Measurements from ENCODE around the gene SCIN.
A peak's percentile ranks its signal among the peaks of the same experiment; 100 is the strongest.

The SCIN gene

DNA sequence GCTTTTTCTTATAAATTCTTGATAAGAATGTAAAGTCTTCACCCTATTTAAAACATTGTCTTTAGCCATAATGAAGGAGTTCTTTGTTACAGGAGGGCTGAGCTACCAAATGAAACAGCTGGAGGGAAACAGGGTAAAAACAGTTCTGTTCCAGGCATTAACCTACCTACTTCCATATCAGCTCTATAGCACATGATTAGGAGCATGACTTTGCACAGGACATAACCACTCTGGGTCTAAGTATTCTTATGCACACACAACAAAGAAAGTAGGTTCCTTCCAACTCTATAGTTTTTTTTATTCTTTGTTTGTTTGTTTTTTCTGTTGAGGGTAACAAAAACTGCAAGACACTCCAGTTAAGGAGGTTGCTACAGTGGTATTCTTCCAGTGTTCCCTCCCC, 52.7 kb downstream of the SCIN start:
- no peak overlapping the region for H3K27ac ChIP-seq
- no peaks in the 10 kb centered on the region for H3K27me3 ChIP-seq (replicated peaks)
- no peak for DNase-seq
- no peaks in the 10 kb centered on the region for H3K36me3 ChIP-seq (replicated peaks)
- in situ Hi-C loops (cut with HindIII; ENCODE audit: low pct_ligation_motif_present, low sequenced_read_pairs), result no loop called here
- TF ChIP-seq, protein P1, sequence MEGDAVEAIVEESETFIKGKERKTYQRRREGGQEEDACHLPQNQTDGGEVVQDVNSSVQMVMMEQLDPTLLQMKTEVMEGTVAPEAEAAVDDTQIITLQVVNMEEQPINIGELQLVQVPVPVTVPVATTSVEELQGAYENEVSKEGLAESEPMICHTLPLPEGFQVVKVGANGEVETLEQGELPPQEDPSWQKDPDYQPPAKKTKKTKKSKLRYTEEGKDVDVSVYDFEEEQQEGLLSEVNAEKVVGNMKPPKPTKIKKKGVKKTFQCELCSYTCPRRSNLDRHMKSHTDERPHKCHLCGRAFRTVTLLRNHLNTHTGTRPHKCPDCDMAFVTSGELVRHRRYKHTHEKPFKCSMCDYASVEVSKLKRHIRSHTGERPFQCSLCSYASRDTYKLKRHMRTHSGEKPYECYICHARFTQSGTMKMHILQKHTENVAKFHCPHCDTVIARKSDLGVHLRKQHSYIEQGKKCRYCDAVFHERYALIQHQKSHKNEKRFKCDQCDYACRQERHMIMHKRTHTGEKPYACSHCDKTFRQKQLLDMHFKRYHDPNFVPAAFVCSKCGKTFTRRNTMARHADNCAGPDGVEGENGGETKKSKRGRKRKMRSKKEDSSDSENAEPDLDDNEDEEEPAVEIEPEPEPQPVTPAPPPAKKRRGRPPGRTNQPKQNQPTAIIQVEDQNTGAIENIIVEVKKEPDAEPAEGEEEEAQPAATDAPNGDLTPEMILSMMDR (IDR thresholded peaks at IDR 0.05; ENCODE audit: low read depth, low read length, missing control alignments), result no peak
- no peak overlapping the region for H3K4me3 ChIP-seq (ENCODE audit: low read depth, low read length)

DNA sequence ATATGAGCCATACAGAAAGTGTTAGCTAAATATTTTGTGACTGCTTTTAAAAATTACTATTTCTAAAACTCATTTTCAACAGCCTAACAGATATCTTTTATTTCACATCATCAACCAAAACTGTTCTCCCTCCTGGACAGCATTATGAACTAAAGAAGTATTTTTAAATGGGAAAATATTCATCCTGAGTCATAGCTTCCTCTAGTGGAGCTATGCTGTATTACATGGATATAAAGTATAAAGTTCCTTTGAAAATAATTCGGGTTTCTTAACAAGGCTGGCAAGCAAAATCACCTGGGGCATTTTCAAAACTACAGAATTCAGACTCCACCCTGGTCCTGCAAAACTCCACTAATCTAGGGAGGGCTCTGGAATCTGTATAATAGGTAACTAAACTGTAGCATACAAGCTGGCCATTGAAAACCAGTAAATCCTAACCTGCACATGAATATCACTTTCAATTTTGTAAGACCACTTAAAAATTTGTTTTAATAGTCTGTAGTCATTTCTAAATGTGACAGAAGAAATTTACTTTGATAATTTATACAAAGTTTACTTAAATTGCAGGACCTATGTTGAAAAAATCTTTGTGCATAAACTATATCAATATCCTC, 53.5 kb downstream of the SCIN start:
- no peak for DNase-seq
- Histone ChIP-seq H3K4me3 (ENCODE audit: low read depth, low read length) (no peak overlapping the region), H3K36me3 (replicated peaks) (no peaks in the 10 kb centered on the region), H3K27me3 (replicated peaks) (no peaks in the 10 kb centered on the region), H3K27ac (no peak overlapping the region)
- TF ChIP-seq, protein P1 (IDR thresholded peaks at IDR 0.05; ENCODE audit: low read depth, low read length, missing control alignments), result peak; percentile 64
- in situ Hi-C loops (cut with HindIII; ENCODE audit: low pct_ligation_motif_present, low sequenced_read_pairs), result no loop called here

DNA sequence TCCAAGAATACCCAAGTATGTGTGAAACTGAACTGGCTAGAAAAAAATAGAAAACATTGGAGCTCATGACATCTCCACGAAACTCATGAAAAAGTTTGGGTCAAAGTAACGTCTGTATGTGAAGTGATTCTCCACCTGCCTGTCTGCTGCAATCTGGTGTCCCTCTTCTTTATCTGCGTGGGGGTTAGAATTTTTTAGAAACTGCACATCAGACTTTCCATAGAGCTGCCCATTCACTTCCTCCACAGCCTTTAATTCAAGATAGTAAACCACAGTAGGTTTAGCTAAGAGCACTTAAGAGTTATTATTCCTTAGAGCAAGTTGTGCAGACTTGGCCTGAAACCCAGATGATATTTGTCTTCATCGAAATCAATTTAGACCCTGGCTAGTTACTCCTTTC, 55.3 kb downstream of the SCIN start:
- no peak for DNase-seq
- H3K27ac ChIP-seq, result no peak overlapping the region
- TF ChIP-seq, protein P1 (IDR thresholded peaks at IDR 0.05; ENCODE audit: low read depth, low read length, missing control alignments), result no peak
- in situ Hi-C loops (cut with HindIII; ENCODE audit: low pct_ligation_motif_present, low sequenced_read_pairs), result no loop called here
- no peak overlapping the region for H3K4me3 ChIP-seq (ENCODE audit: low read depth, low read length)
- no peaks in the 10 kb centered on the region for H3K36me3 ChIP-seq (replicated peaks)
- H3K27me3 ChIP-seq (replicated peaks), result no peaks in the 10 kb centered on the region

DNA sequence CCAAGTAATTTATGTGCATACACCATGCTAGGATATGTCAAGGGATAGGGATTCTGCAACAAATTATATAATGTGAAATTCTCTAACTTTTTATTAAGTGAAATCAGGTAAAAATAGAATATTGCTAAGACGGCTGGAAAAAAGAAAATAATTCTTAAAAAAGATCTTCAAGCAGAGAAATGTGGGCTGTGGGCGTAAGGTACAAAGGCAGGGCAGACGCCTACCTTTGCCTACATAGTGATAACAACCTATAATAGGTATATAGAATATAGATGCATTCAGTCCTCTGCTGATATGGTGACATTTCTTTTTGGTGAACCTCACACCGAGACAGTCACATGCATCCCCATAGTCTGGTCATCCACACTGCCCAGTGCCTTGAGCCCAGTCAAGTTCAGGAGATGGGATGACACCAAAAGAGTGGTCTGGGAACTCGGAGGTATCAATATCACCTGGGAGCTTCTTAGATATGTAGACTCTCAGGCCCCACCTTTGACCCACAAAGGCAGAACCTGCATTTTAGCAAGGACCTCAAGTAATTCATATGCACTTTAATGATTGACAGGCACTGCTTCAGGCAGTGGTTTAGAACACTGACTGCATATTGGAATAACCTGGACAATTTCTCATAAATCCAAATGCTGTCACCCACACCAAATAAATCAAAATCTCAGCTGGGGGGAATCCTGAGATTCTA, 59.4 kb downstream of the SCIN start:
- H3K4me3 ChIP-seq (ENCODE audit: low read depth, low read length), result no peak overlapping the region
- in situ Hi-C loops (cut with HindIII; ENCODE audit: low pct_ligation_motif_present, low sequenced_read_pairs), result no loop called here
- no peaks in the 10 kb centered on the region for H3K36me3 ChIP-seq (replicated peaks)
- no peaks in the 10 kb centered on the region for H3K27me3 ChIP-seq (replicated peaks)
- no peak for DNase-seq
- H3K27ac ChIP-seq, result no peak overlapping the region
- TF ChIP-seq, protein P1 (IDR thresholded peaks at IDR 0.05; ENCODE audit: low read depth, low read length, missing control alignments), result no peak

DNA sequence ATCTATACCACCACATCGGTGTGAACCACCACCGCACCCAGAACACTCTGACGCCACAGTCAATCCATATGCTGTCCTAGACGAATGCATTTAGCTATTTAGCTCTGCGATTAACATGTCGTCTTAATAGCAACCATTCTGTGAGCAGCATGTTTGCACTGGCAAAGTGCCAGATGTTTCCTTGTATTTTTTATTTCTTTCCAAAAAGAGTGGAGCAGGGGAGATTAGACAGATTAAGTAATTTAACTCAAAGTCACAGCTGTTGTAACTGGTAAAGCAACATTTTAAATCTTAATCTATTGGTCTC, 59.9 kb downstream of the SCIN start:
- Histone ChIP-seq H3K4me3 (ENCODE audit: low read depth, low read length) (no peak overlapping the region), H3K27me3 (replicated peaks) (no peaks in the 10 kb centered on the region), H3K27ac (no peak overlapping the region), H3K36me3 (replicated peaks) (no peaks in the 10 kb centered on the region)
- in situ Hi-C loops (cut with HindIII; ENCODE audit: low pct_ligation_motif_present, low sequenced_read_pairs), result no loop called here
- TF ChIP-seq, protein P1 (IDR thresholded peaks at IDR 0.05; ENCODE audit: low read depth, low read length, missing control alignments), result no peak
- no peak for DNase-seq

DNA sequence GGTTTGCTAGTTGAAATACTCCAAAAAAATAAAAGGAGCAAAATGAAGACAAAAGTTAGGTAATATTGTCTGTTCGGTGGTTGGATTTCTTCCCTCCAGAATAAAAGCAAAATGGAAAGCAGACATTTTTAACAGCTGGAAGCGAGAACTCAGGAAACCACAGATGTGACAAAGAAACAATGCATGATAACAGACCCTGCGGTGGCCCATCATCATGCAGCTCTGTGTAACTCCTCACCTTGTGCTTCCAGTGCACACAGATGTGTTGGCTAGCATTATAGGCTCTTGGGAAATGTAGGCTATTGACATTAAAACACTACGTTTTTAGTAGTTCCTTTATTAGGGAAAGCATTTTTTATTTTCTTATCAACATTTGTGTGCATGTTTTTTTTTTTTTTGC, 63.1 kb downstream of the SCIN start:
- H3K36me3 ChIP-seq (replicated peaks), result no peaks in the 10 kb centered on the region
- DNase-seq, result no peak
- in situ Hi-C loops (cut with HindIII; ENCODE audit: low pct_ligation_motif_present, low sequenced_read_pairs), result no loop called here
- no peak overlapping the region for H3K27ac ChIP-seq
- no peaks in the 10 kb centered on the region for H3K27me3 ChIP-seq (replicated peaks)
- H3K4me3 ChIP-seq (ENCODE audit: low read depth, low read length), result no peak overlapping the region
- TF ChIP-seq, protein P1 (IDR thresholded peaks at IDR 0.05; ENCODE audit: low read depth, low read length, missing control alignments), result no peak

Measured in brain microvascular endothelial cell (primary cell).